CD4-positive, alpha-beta T cell treated with Interleukin-2 at 100 ng/mL for 4 hours (primary cell): ENCODE data around the gene DAGLB.

Experiments
- DNase-seq: peaks from one replicate; pipeline ENCODE4 v3.0.0-alpha.2; 2020; ENCODE audit warnings: low spot score

Gene DAGLB

DNA sequence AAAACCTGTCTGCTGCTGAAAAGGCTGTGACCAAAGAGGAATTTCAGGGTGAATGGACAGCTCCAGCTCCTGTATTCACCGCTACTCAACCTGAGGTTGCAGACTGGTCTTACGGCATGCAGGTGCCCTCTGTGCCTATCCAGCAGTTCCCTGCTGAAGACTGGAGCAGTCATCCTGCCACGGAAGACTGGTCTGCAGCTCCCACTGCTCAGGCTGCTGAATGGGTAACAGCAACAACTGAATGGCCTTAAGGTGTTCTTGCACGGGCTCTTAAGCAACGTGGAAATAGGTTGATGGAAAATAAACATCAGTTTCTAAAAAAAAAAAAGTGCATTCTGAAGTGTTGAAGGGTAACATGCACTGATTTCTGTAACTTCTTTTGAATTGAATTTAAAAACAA lies 82.3 kb downstream of the DAGLB start:
- no peak for DNase-seq

DNA sequence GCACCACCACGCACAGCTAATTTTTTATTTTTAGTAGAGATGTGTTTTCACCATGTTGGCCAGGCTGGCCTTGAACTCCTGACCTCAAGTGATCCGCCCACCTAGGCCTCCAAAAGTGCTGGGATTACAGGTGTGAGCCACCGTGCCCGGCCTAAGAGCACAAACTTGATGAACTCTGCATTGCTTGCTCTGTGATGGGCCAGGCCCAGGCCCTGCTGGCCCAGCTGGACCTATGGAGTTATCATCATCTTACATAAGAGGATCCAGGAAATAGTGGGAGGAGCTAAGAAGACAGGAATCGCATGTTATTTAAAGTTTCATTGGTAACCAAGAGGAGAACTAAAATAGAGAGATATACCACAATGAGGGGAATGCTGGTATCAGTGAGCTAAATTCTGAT lies 86.9 kb downstream of the DAGLB start:
- DNase-seq = no peak

DNA sequence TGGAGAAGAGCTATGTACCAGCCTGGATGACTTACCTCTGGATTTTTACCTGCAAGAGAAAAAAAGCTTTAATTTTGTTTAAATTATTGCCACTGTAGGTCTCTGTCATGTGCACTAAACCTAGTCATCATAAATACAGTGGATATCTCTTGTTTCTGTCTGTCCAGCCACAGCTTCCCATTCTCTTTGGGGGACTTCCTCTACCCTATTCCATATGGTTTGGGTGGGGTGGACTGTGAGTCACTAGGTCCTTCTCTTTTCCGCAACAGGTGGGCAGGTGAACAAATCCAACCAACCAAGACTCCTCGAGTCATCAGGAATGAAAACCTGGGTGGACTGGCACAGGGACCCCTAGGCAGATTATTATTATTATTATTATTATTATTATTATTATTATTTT lies 88.0 kb downstream of the DAGLB start:
- DNase-seq = no peak
